K562 (cell line): ENCODE results near the gene DDX18. TPM values are rescaled to one million over a fixed set of nuclear protein-coding genes. Genes with fewer than 3 reads are reported as not detected.
A peak's percentile ranks its signal among the peaks of the same experiment; 100 is the strongest.

Experiments used
- ATAC-seq: fragments of 200-7000 bp; cut with Tn5 transposase; 3 replicates; pipeline ENCODE4 v1.9.1; 2020; ENCODE audit warnings: moderate library complexity
- Bru-seq: library from RNA; stranded (reverse); fragments of 400-500 nt; gene quantifications from one replicate; lab custom pipeline; 2021; lab: Mats Ljungman, UMichigan
- BruChase-seq, 2 experiments: library from RNA; stranded (reverse); fragments of 400-500 nt; gene quantifications; one replicate each; lab custom pipeline; 2021; lab: Mats Ljungman, UMichigan
- BruUV-seq: library from RNA; stranded (reverse); fragments of 400-500 nt; replicated peaks from 2 replicates; lab custom pipeline; 2021; lab: Mats Ljungman, UMichigan
- CTCF ChIA-PET: fragments of 300-600 bp; formaldehyde crosslinking; extraction: SDS; loops from one replicate; lab custom pipeline; 2021; ENCODE audit warnings: low intra/inter-chr PET ratio; lab: Yijun Ruan, JAX
- POLR2A ChIA-PET: fragments of 300-600, 350-650 bp; sonication (Branson Sonifier 250); formaldehyde crosslinking; extraction: SDS; loops from one replicate; lab custom pipeline; 2021; ENCODE audit warnings: antibody characterized with exemption, inconsistent platforms; lab: Yijun Ruan, JAX
- DNase-seq, 4 experiments: peaks; one replicate each; pipeline versions ENCODE4 v3.0.0 to v3.0.0-alpha.2; 2011 to 2018; ENCODE audit warnings: low spot score in 3 of 4, mixed read lengths in 3 of 4; ENCODE audit errors: extremely low read depth in 1 of 4
- FAIRE-seq: peaks from 2 replicates; lab custom pipeline; 2011; peaks lifted over from hg19 to GRCh38; lab: Jason Lieb, UNC
- H2AFZ ChIP-seq: 2 replicates; pipeline ENCODE4 v1.6.0; 2011; ENCODE audit warnings: low read depth, low read length, control low read depth, inconsistent platforms
- H3K27ac ChIP-seq: fragments of 200-600 bp; 3 replicates; pipeline ENCODE4 v1.8.0; 2011; ENCODE audit warnings: low read depth, mild to moderate bottlenecking, control low read depth, inconsistent platforms, low read length, moderate library complexity, mixed read lengths; ENCODE audit errors: extremely low read depth
- H3K27me3 ChIP-seq, 2 experiments: fragments of 300-600 bp in 1 of 2; 2 replicates in 1 of 2; 3 replicates in 1 of 2; pipeline versions ENCODE4 v1.6.0 to v1.8.0; 2011; ENCODE audit warnings: inconsistent platforms in 2 of 2, low read length in 2 of 2, mild to moderate bottlenecking in 1 of 2, mixed read lengths in 1 of 2, moderate library complexity in 1 of 2; ENCODE audit not compliant: control insufficient read depth in 2 of 2, insufficient read depth in 2 of 2
- H3K36me3 ChIP-seq: fragments of 300-600 bp; 3 replicates; pipeline ENCODE4 v1.8.0; 2011; ENCODE audit warnings: mild to moderate bottlenecking, low read length, inconsistent platforms; ENCODE audit not compliant: control insufficient read depth, insufficient read depth
- H3K4me1 ChIP-seq, 2 experiments: fragments of 200-600 bp in 1 of 2; replicated peaks in 1 of 2; 2 replicates in 1 of 2; 3 replicates in 1 of 2; pipeline versions ENCODE4 v1.5.1 to v1.8.0; 2011; ENCODE audit warnings: inconsistent platforms in 2 of 2, low read length in 2 of 2, mild to moderate bottlenecking in 1 of 2, mixed read lengths in 1 of 2, moderate library complexity in 1 of 2; ENCODE audit not compliant: control insufficient read depth in 2 of 2, insufficient read depth in 2 of 2
- H3K4me2 ChIP-seq: 2 replicates; pipeline ENCODE4 v1.6.1; 2011; ENCODE audit warnings: low read length, control low read depth, inconsistent platforms, mixed read lengths; ENCODE audit not compliant: insufficient read depth
- H3K4me3 ChIP-seq: fragments of 200-600 bp; sonication (generic), shearing (Covaris generic); 2 replicates; pipeline ENCODE4 v1.5.1; 2016; ENCODE audit warnings: control low read depth, inconsistent platforms
- H3K79me2 ChIP-seq: fragments of 200-600 bp; 3 replicates; pipeline ENCODE4 v1.8.0; 2011; ENCODE audit warnings: low read length, inconsistent platforms; ENCODE audit not compliant: control insufficient read depth, insufficient read depth
- H3K9ac ChIP-seq, 2 experiments: 2 replicates each; pipeline versions ENCODE4 v1.6.0 to v1.6.1; 2011; ENCODE audit warnings: low read depth in 2 of 2, low read length in 2 of 2, control low read depth in 1 of 2, inconsistent platforms in 1 of 2, mild to moderate bottlenecking in 1 of 2, mixed read lengths in 1 of 2; ENCODE audit not compliant: insufficient read depth in 1 of 2
- H3K9me1 ChIP-seq: one replicate; pipeline ENCODE4 v1.6.0; 2011; ENCODE audit warnings: inconsistent platforms, mild to moderate bottlenecking, low read length, moderate library complexity; ENCODE audit not compliant: control insufficient read depth, insufficient read depth
- H3K9me3 ChIP-seq: replicated peaks from 2 replicates; pipeline ENCODE4 v1.5.1; 2011; ENCODE audit warnings: low read depth, low read length, inconsistent platforms; ENCODE audit not compliant: control insufficient read depth, insufficient read depth
- H4K20me1 ChIP-seq: replicated peaks from 2 replicates; pipeline ENCODE4 v1.6.1; 2011; ENCODE audit warnings: low read length, inconsistent platforms, mixed read lengths; ENCODE audit not compliant: control insufficient read depth, insufficient read depth
- BRCA1 ChIP-seq, 2 experiments: fragments of 450-650 bp in 1 of 2; sonication (generic) in 1 of 2; formaldehyde crosslinking in 1 of 2; IDR thresholded peaks; 2 replicates each; pipeline versions ENCODE4 v1.5.0 to v1.6.1; 2017 to 2020; ENCODE audit warnings: mild to moderate bottlenecking in 1 of 2, missing genetic modification reagents in 1 of 2
- CHD1 ChIP-seq: fragments of 200-600 bp; sonication (generic); IDR thresholded peaks from one replicate; pipeline ENCODE4 v1.6.1; 2012; ENCODE audit warnings: mild to moderate bottlenecking, moderate library complexity, low read length, inconsistent platforms
- NCOA2 ChIP-seq, 2 experiments: fragments of 450-650 bp; IDR thresholded peaks; 2 replicates each; pipeline ENCODE4 v1.6.1; 2018; ENCODE audit warnings: mild to moderate bottlenecking in 2 of 2, moderate library complexity in 1 of 2; ENCODE audit not compliant: partially characterized antibody in 2 of 2
- NONO ChIP-seq, 2 experiments: fragments of 200-400 bp in 1 of 2; fragments of 450-650 bp in 1 of 2; formaldehyde crosslinking in 1 of 2; IDR thresholded peaks; 2 replicates each; pipeline ENCODE4 v1.6.1; 2017; ENCODE audit warnings: low read depth in 2 of 2, mild to moderate bottlenecking in 2 of 2, moderate library complexity in 2 of 2, low read length in 1 of 2
- SIRT6 ChIP-seq: IDR thresholded peaks from one replicate; pipeline ENCODE4 v1.6.1; 2012; ENCODE audit warnings: low read depth, mild to moderate bottlenecking, control low read depth, inconsistent platforms, low read length, moderate library complexity
- TFAP4 ChIP-seq: sonication (generic); formaldehyde crosslinking; IDR thresholded peaks from 2 replicates; pipeline ENCODE4 v1.8.0; 2022; ENCODE audit warnings: missing genetic modification reagents, mild to moderate bottlenecking, moderate library complexity, borderline replicate concordance
- ZMIZ1 ChIP-seq, 2 experiments: fragments of 150-350 bp in 1 of 2; IDR thresholded peaks; 2 replicates each; pipeline ENCODE4 v1.6.1; 2012 to 2016; ENCODE audit warnings: low read depth in 2 of 2, low read length in 2 of 2, mild to moderate bottlenecking in 1 of 2, moderate library complexity in 1 of 2
- ZNF311 ChIP-seq: fragments of 250-450 bp; sonication (Bioruptor Pico); IDR thresholded peaks from 2 replicates; pipeline ENCODE4 v1.4.0; 2020; ENCODE audit warnings: mild to moderate bottlenecking, moderate library complexity
- WGBS: fragments of 100-300 bp; shearing (Covaris generic); methylation state at CpG from one replicate; pipeline ENCODE4 v1.1.6; 2016; ENCODE audit warnings: low coverage, mixed read lengths; ENCODE audit not compliant: insufficient coverage; ENCODE audit errors: missing lambda C conversion rate; 5-methylcytosine and 5-hydroxymethylcytosine counted together
- in situ Hi-C: fragments of 300-500 bp; cut with MboI; formaldehyde crosslinking; loops from 4 replicates; pipeline ENCODE4 v1.15.0; 2018; ENCODE audit warnings: inconsistent platforms, mixed read lengths
- intact Hi-C: fragments of 100-400 bp; cut with micrococcal nuclease; formaldehyde crosslinking; loops from 2 replicates; pipeline ENCODE4 v1.14.2; 2022
- long read RNA-seq, 3 experiments: library from polyadenylated mRNA in 2 of 3; library from RNA in 1 of 3; unstranded in 2 of 3; stranded (forward) in 1 of 3; transcript quantifications; one replicate each; pipeline ENCODE4 v2.0.0, GENCODE V29; 2019 to 2022
- polyA minus RNA-seq, 3 experiments: library from RNA; depleted of rRNA, polyadenylated mRNA; stranded (reverse); fragments of >200 nt; gene quantifications; 2 replicates each; pipeline ENCODE4 v1.2.3, GENCODE V29; 2011
- polyA plus RNA-seq, 8 experiments: library from polyadenylated mRNA; depleted of rRNA in 4 of 8; stranded (reverse) in 5 of 8; unstranded in 3 of 8; fragments of >200 nt; fragmentation: Nextera tagmentation in 2 of 8; fragmentation: Illumina TruSeq in 1 of 8; extraction: Ambion mirVana in 2 of 8; extraction: Trizol in 1 of 8; gene quantifications; 2 replicates each; pipeline versions ENCODE4 v1.2.1 to v1.2.3, GENCODE V29; 2011 to 2014; ENCODE audit warnings: inconsistent platforms in 1 of 8, missing spikeins in 1 of 8
- total RNA-seq, 7 experiments: library from RNA; depleted of rRNA in 6 of 7; stranded (reverse); fragments of >200 nt in 6 of 7; fragmentation: Illumina TruSeq in 2 of 7; extraction: Trizol in 2 of 7; gene quantifications; 2 replicates each; pipeline versions ENCODE4 v1.2.1 to v1.2.3, GENCODE V29; 2011 to 2021; ENCODE audit warnings: low replicate concordance in 1 of 7

The DDX18 gene
- 96.0 and 219 TPM in 2 replicates for total RNA-seq (2011; cell fraction: chromatin; rRNA removed; ENCODE audit: low replicate concordance)
- 41.4 and 42.1 TPM in 2 replicates for total RNA-seq (2011; cell fraction: nucleolus; rRNA removed)
- 115 and 161 TPM in 2 replicates for total RNA-seq (2011; cell fraction: nucleoplasm; rRNA removed)
- total RNA-seq (2014; rRNA removed) (67.9 and 74.7 TPM in 2 replicates), total RNA-seq (2014; rRNA removed; fragmentation: Illumina TruSeq; extraction: Trizol) (129 and 154 TPM in 2 replicates), total RNA-seq (2015; rRNA removed; fragmentation: Illumina TruSeq; extraction: Trizol) (116 TPM in 2 replicates), total RNA-seq (2021) (113 and 120 TPM in 2 replicates), polyA plus RNA-seq (2011; rRNA removed) (118 and 156 TPM in 2 replicates), polyA plus RNA-seq (2014; fragmentation: Illumina TruSeq; extraction: Trizol) (125 and 156 TPM in 2 replicates), polyA plus RNA-seq (2014; fragmentation: Nextera tagmentation; extraction: Ambion mirVana) (100 to 1,000 TPM in 1 of 2 experiments, 10 to 100 TPM in 1; 90.5 to 124 TPM), polyA plus RNA-seq (2014; rRNA removed) (91.8 and 100 TPM in 2 replicates), polyA minus RNA-seq (2011; rRNA and poly(A)+ RNA removed) (126 and 127 TPM in 2 replicates), Bru-seq, nascent RNA (percentile 96 among the genes with signal in this experiment), BruChase-seq, experiment 1, labeled RNA remaining after a 2-hour chase (percentile 97 among the genes with signal in this experiment), BruChase-seq, experiment 2, labeled RNA remaining after a 6-hour chase (percentile 97 among the genes with signal in this experiment)
- 50.8 and 54.7 TPM in 2 replicates for polyA plus RNA-seq (2011; cell fraction: cytosol; rRNA removed)
- polyA plus RNA-seq (2011; cell fraction: nucleus; rRNA removed): 94.0 and 110 TPM in 2 replicates
- 48.5 and 68.8 TPM in 2 replicates for polyA plus RNA-seq (2012)
- polyA minus RNA-seq (2011; cell fraction: cytosol; rRNA and poly(A)+ RNA removed): 32.6 and 42.7 TPM in 2 replicates
- polyA minus RNA-seq (2011; cell fraction: nucleus; rRNA and poly(A)+ RNA removed): 67.5 and 135 TPM in 2 replicates
- long read RNA-seq, experiment 1, transcript DDX18-201 (14 exons, 3,796 nt): major isoform, 189 of 434 reads
- long read RNA-seq, experiment 1, partial matches to known transcripts: 223 of 434 reads
- long read RNA-seq, experiment 1, other reads (novel, unspliced or antisense): 22 of 434 reads
- long read RNA-seq, experiment 2, transcript DDX18-201 (14 exons, 3,796 nt): major isoform, 46 of 120 reads
- long read RNA-seq, experiment 2, partial matches to known transcripts: 29 of 120 reads
- long read RNA-seq, experiment 2, other reads (novel, unspliced or antisense): 45 of 120 reads
- long read RNA-seq, experiment 3, transcript DDX18-201 (14 exons, 3,796 nt): major isoform, 27 of 140 reads
- long read RNA-seq, experiment 3, partial matches to known transcripts: 110 of 140 reads
- long read RNA-seq, experiment 3, other reads (novel, unspliced or antisense): 3 of 140 reads

GRCh38 chr2:117814417-117815264 is at the start of gene DDX18:
Gene DDX18, plus strand, starts transcription at chr2:117814691. Its CDS starts 87 bp downstream, at chr2:117814778.
- intact Hi-C loops: loop anchor here (2.0 kb wide), 1 partner anchor 188 kb away; no protein-coding TSS in a partner anchor
- Histone ChIP-seq H3K4me1 (peaks cover 0 to 2% of the 10 kb centered on the region in 2 experiments; a peak in 2 of 5 replicates), H3K4me3 (peak within 1 kb of the TSS; percentile 56), H4K20me1 (no peaks in the 10 kb centered on the region), H3K4me2 (peak within 1 kb of the TSS; percentile 91), H3K79me2 (peaks cover 44% of the 10 kb centered on the region), H2AFZ (peak within 1 kb of the TSS; percentile 78), H3K36me3 (peaks cover 41% of the 10 kb centered on the region), H3K9ac (peak within 1 kb of the TSS; percentile 84 to 99), H3K9me3 (no peaks in the 10 kb centered on the region), H3K27me3 (no peaks in the 10 kb centered on the region), H3K27ac (peak within 1 kb of the TSS; percentile 81), H3K9me1 (no peaks in the 10 kb centered on the region)
- POLR2A ChIA-PET: interaction anchor here (0.6 to 1.1 kb wide), 5 partner anchors 11 to 379 kb away, joined by 3 to 6 read pairs (median 3); no protein-coding TSS in a partner anchor
- DNase-seq: peak; percentile 81 to 99 (median 84)
- CTCF ChIA-PET: interaction anchor here (1.0 kb wide), 1 partner anchor 188 kb away, joined by 5 read pairs; no protein-coding TSS in a partner anchor
- in situ Hi-C loops: no loop called here
- ATAC-seq: peak; percentile 96
- TSS peak; percentile 54 for BruUV-seq
- FAIRE-seq: peak; percentile 100
- WGBS: under 1% methylated on average over 52 of the region's 57 CpGs
- no peak for TF ChIP-seq ZMIZ1 (IDR thresholded peaks at IDR 0.05; ENCODE audit: low read depth in 2 of 2, low read length in 2 of 2)
- no peak for TF ChIP-seq ZNF311 (CRISPR knock-in tag)
- no peak for TF ChIP-seq BRCA1 (IDR thresholded peaks at IDR 0.05)
- TF ChIP-seq BRCA1 (CRISPR knock-in tag; IDR thresholded peaks at IDR 0.05): no peak
- no peak for TF ChIP-seq SIRT6
- TF ChIP-seq NCOA2 (IDR thresholded peaks at IDR 0.05; ENCODE audit: partially characterized antibody in 2 of 2): no peak
- peak; percentile 89 for TF ChIP-seq TFAP4 (CRISPR knock-in tag)
- TF ChIP-seq CHD1: peak; percentile 88
- no peak for TF ChIP-seq NONO (IDR thresholded peaks at IDR 0.05; ENCODE audit: low read depth in 2 of 2, low read length in 1 of 2)
